Ovary (tissue), 3 donors: ENCODE data around the gene TXNDC2.

Experiments
- EP300 ChIP-seq: sonication (generic); formaldehyde crosslinking; IDR thresholded peaks from one replicate; pipeline ENCODE4 v1.6.1; 2017; ENCODE audit warnings: antibody characterized with exemption
- POLR2A ChIP-seq: fragments of 450-650 bp; IDR thresholded peaks from one replicate; pipeline ENCODE4 v1.6.1; 2017; ENCODE audit warnings: antibody characterized with exemption, mild to moderate bottlenecking, moderate library complexity
- TF ChIP-seq, protein P1 (sequence below), 3 donors: fragments of 450-650 bp in 2 of 3; fragments of 200-600 bp in 1 of 3; IDR thresholded peaks; one replicate each; pipeline versions ENCODE4 v1.5.1 to v1.8.0; 2016 to 2022; ENCODE audit warnings: antibody characterized with exemption in 3 of 3, mild to moderate bottlenecking in 1 of 3
- donor health status: DM: no; HTN: no; CAD: no.

DNA sequence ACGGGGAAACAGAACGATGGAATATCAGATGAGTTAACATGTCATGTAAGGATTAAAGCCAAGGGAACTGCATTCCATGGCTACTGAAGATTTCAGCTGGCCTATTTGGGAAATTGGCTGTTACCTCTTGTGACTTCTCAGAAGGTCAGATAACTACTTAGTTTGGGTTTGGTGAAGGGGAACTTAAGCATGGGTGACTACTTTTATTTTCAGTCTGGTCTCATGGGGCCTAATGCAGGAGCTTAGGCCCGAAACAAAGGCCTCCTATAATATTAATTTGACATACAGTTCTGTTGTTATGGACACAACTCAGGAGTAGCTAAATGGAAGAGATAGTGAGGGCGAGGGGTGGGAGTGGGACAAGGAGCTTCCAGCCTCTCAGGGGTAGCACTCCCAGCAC, 44.0 kb upstream of the TXNDC2 start:
- TF ChIP-seq, protein P1, sequence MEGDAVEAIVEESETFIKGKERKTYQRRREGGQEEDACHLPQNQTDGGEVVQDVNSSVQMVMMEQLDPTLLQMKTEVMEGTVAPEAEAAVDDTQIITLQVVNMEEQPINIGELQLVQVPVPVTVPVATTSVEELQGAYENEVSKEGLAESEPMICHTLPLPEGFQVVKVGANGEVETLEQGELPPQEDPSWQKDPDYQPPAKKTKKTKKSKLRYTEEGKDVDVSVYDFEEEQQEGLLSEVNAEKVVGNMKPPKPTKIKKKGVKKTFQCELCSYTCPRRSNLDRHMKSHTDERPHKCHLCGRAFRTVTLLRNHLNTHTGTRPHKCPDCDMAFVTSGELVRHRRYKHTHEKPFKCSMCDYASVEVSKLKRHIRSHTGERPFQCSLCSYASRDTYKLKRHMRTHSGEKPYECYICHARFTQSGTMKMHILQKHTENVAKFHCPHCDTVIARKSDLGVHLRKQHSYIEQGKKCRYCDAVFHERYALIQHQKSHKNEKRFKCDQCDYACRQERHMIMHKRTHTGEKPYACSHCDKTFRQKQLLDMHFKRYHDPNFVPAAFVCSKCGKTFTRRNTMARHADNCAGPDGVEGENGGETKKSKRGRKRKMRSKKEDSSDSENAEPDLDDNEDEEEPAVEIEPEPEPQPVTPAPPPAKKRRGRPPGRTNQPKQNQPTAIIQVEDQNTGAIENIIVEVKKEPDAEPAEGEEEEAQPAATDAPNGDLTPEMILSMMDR (IDR thresholded peaks at IDR 0.05): no peak
- TF ChIP-seq POLR2A (no peak), EP300 (no peak)
